Mononuclear cell (primary cell): Measurements from ENCODE around the gene GFPT2. TPM values are rescaled to one million over a fixed set of nuclear protein-coding genes. Genes with fewer than 3 reads are reported as not detected.
A peak's percentile ranks its signal among the peaks of the same experiment; 100 is the strongest.
"Not testable (repeated sequence)": the region's sequence is repeated elsewhere in the genome, so short reads cannot be mapped to it uniquely, and the experiment has no call there.

Experiments used
- H3K27me3 ChIP-seq: 2 replicates; pipeline ENCODE4 v1.6.0; 2011; ENCODE audit warnings: low read length, control low read depth; ENCODE audit not compliant: insufficient read depth
- H3K4me1 ChIP-seq: 2 replicates; pipeline ENCODE4 v1.5.1; 2011; ENCODE audit warnings: mild to moderate bottlenecking, low read length, control low read depth; ENCODE audit not compliant: insufficient read depth
- H3K4me3 ChIP-seq: 2 replicates; pipeline ENCODE4 v1.5.1; 2011; ENCODE audit warnings: mild to moderate bottlenecking, low read length, moderate library complexity
- H3K9me3 ChIP-seq: 2 replicates; pipeline ENCODE4 v1.5.1; 2011; ENCODE audit warnings: low read depth, mild to moderate bottlenecking, control low read depth, low read length
- total RNA-seq: library from RNA; depleted of rRNA; stranded (reverse); fragments of >200 nt; gene quantifications from one replicate; pipeline ENCODE4 v1.2.3, GENCODE V29; 2012

GFPT2 gene
- total RNA-seq, 1 donor, result 1.7 TPM

GRCh38 chr5:180299014-180299413 lies 54.1 kb downstream of the GFPT2 start:
- H3K9me3 ChIP-seq, H3K27me3 ChIP-seq, H3K4me3 ChIP-seq, H3K4me1 ChIP-seq: not testable (repeated sequence)

GRCh38 chr5:180297587-180298282 lies 55.4 kb downstream of the GFPT2 start:
- Histone ChIP-seq H3K4me1 (peaks cover 20% of the 10 kb centered on the region), H3K27me3 (no peaks in the 10 kb centered on the region), H3K9me3 (no peaks in the 10 kb centered on the region), H3K4me3 (no peak overlapping the region)

GRCh38 chr5:180296771-180297170 lies 56.4 kb downstream of the GFPT2 start:
- Histone ChIP-seq H3K27me3 (no peaks in the 10 kb centered on the region), H3K4me3 (no peak overlapping the region), H3K9me3 (no peaks in the 10 kb centered on the region), H3K4me1 (peaks cover 22% of the 10 kb centered on the region)

GRCh38 chr5:180294913-180295555 lies 58.1 kb downstream of the GFPT2 start:
- H3K9me3 ChIP-seq, result no peaks in the 10 kb centered on the region
- H3K4me3 ChIP-seq, result no peak overlapping the region
- H3K4me1 ChIP-seq, result peaks cover 33% of the 10 kb centered on the region
- H3K27me3 ChIP-seq, result no peaks in the 10 kb centered on the region

- no peaks in the 10 kb centered on the region for H3K9me3 ChIP-seq
- no peaks in the 10 kb centered on the region for H3K27me3 ChIP-seq
- peaks cover 34% of the 10 kb centered on the region for H3K4me1 ChIP-seq
- no peak overlapping the region for H3K4me3 ChIP-seq
Measured at GRCh38 chr5:180294411-180294810, 58.7 kb downstream of the GFPT2 start.

- H3K27me3 ChIP-seq, result no peaks in the 10 kb centered on the region
- H3K9me3 ChIP-seq, result no peaks in the 10 kb centered on the region
- peak within 1 kb of the TSS; percentile 85 for H3K4me3 ChIP-seq
- H3K4me1 ChIP-seq, result peaks cover 40% of the 10 kb centered on the region
Measured at GRCh38 chr5:180291943-180292831, 60.9 kb downstream of the GFPT2 start, which contains the start of gene MAPK9. Gene MAPK9, minus strand, starts transcription at chr5:180292083. Its CDS starts 11,522 bp downstream, at chr5:180280561.

- H3K4me3 ChIP-seq, result peak overlapping the region; percentile 49
- no peaks in the 10 kb centered on the region for H3K27me3 ChIP-seq
- peaks cover 42% of the 10 kb centered on the region for H3K4me1 ChIP-seq
- no peaks in the 10 kb centered on the region for H3K9me3 ChIP-seq
Measured at GRCh38 chr5:180291234-180291940, 61.7 kb downstream of the GFPT2 start.

GRCh38 chr5:180290568-180291233 lies 62.4 kb downstream of the GFPT2 start:
- no peak overlapping the region for H3K4me3 ChIP-seq
- H3K4me1 ChIP-seq, result peaks cover 42% of the 10 kb centered on the region
- H3K27me3 ChIP-seq, result no peaks in the 10 kb centered on the region
- H3K9me3 ChIP-seq, result no peaks in the 10 kb centered on the region

GRCh38 chr5:180289966-180290365 lies 63.2 kb downstream of the GFPT2 start:
- Histone ChIP-seq H3K4me3 (no peak overlapping the region), H3K27me3 (no peaks in the 10 kb centered on the region), H3K4me1 (peaks cover 42% of the 10 kb centered on the region), H3K9me3 (no peaks in the 10 kb centered on the region)

GRCh38 chr5:180289433-180289832 lies 63.7 kb downstream of the GFPT2 start:
- Histone ChIP-seq H3K4me3 (no peak overlapping the region), H3K9me3 (no peaks in the 10 kb centered on the region), H3K4me1 (peaks cover 37% of the 10 kb centered on the region), H3K27me3 (no peaks in the 10 kb centered on the region)

GRCh38 chr5:180287868-180288267 lies 65.3 kb downstream of the GFPT2 start:
- no peaks in the 10 kb centered on the region for H3K27me3 ChIP-seq
- H3K4me3 ChIP-seq, result no peak overlapping the region
- peaks cover 24% of the 10 kb centered on the region for H3K4me1 ChIP-seq
- no peaks in the 10 kb centered on the region for H3K9me3 ChIP-seq

- Histone ChIP-seq H3K9me3 (no peaks in the 10 kb centered on the region), H3K27me3 (no peaks in the 10 kb centered on the region), H3K4me3 (no peak overlapping the region), H3K4me1 (peaks cover 20% of the 10 kb centered on the region)
Measured at GRCh38 chr5:180287404-180287803, 65.7 kb downstream of the GFPT2 start.

GRCh38 chr5:180284149-180284548 lies 69.0 kb downstream of the GFPT2 start:
- Histone ChIP-seq H3K9me3 (no peaks in the 10 kb centered on the region), H3K27me3 (no peaks in the 10 kb centered on the region), H3K4me3 (no peak overlapping the region), H3K4me1 (peaks cover 8% of the 10 kb centered on the region)

GRCh38 chr5:180283026-180283615 lies 70.0 kb downstream of the GFPT2 start:
- Histone ChIP-seq H3K4me3 (no peak overlapping the region), H3K9me3 (no peaks in the 10 kb centered on the region), H3K4me1 (peaks cover 8% of the 10 kb centered on the region), H3K27me3 (no peaks in the 10 kb centered on the region)
